ENCODE results near the gene MRPL33. TPM values are rescaled to one million over a fixed set of nuclear protein-coding genes. Genes with fewer than 3 reads are reported as not detected.

The MRPL33 gene
- total RNA-seq (2022; extraction: Qiagen RNA extraction): 330 to 445 TPM (median 338 TPM) in 5 replicates

DNA sequence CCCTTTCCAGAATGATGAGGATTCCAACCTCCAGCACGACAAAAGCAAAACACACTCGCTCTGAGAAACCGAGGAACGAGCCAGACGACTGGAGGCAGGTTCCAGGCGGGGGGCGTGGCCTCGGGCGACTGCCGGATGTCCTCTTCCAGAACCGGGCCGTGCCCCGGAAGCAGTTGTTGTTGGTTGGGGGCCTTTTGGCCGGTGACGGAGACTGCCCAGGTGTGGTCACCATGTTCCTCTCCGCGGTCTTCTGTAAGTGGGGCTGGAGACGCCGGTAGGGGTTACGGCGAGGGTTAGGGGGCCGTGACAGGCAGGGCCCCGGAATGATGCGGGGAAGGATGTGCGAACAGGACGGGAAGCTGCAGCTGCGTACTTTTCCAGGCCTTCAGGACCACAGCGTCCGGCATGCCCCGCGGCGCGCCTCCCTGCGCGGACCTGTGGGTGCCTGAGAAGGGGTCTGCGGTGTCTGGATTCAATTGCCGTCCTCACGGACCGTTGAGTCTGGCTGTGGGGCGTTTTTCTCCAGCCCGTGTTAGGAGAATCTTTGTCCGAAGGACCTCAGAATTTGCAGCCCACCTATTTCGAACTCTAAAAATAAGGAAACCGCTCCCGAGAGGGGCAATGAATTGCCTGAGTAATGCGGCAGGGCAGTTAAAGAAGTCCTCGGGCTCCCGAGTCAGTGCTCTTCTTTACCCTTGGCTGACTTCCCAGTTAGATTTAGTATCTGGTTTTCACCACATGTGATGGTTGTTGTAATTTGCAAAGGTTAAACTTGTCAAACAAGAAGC is at the start of gene MRPL33:
Gene MRPL33 (plus strand): TSS at position 172 of the 788 bp plus-strand sequence. CDS start 59 bp downstream, at position 231.

Other genes starting within 250 kb of the MRPL33 start
- gene ZNF512, start 188.7 kb upstream of the MRPL33 start, total RNA-seq (2022; extraction: Qiagen RNA extraction): 16.5 to 22.9 TPM (median 18.7 TPM) in 5 replicates
- 3.3 to 5.0 TPM (median 3.7 TPM) in 5 replicates for gene CCDC121, start 142.7 kb upstream of the MRPL33 start, total RNA-seq (2022; extraction: Qiagen RNA extraction)
- 57.0 to 65.3 TPM (median 59.1 TPM) in 5 replicates for gene GPN1, start 142.7 kb upstream of the MRPL33 start, total RNA-seq (2022; extraction: Qiagen RNA extraction)
- gene SUPT7L, start 108.1 kb upstream of the MRPL33 start, total RNA-seq (2022; extraction: Qiagen RNA extraction): 29.5 to 33.4 TPM (median 31.9 TPM) in 5 replicates
- 27.0 to 40.2 TPM (median 29.0 TPM) in 5 replicates for gene SLC4A1AP, start 107.8 kb upstream of the MRPL33 start, total RNA-seq (2022; extraction: Qiagen RNA extraction)
- 6.2 to 8.6 TPM (median 8.2 TPM) in 5 replicates for gene RBKS, start 118.7 kb downstream of the MRPL33 start, total RNA-seq (2022; extraction: Qiagen RNA extraction)
- 47.2 to 48.7 TPM (median 47.6 TPM) in 5 replicates for gene BABAM2, start 119.0 kb downstream of the MRPL33 start, total RNA-seq (2022; extraction: Qiagen RNA extraction)